Testis (tissue), 3 donors: Measurements from ENCODE around the gene AATF. TPM values are rescaled to one million over a fixed set of nuclear protein-coding genes. Genes with fewer than 3 reads are reported as not detected.

Source experiments
- DNase-seq: peaks from one replicate; pipeline ENCODE4 v3.0.0-alpha.2; 2019
- H3K27ac ChIP-seq, 2 donors: fragments of 200-600 bp; sonication (generic); one replicate each; pipeline ENCODE4 v1.5.1; 2019
- H3K27me3 ChIP-seq: fragments of 200-600 bp; sonication (generic); one replicate; pipeline ENCODE4 v1.5.1; 2019
- H3K36me3 ChIP-seq: fragments of 200-600 bp; sonication (generic); one replicate; pipeline ENCODE4 v1.5.1; 2017; ENCODE audit warnings: low read depth; ENCODE audit errors: missing control alignments
- H3K4me1 ChIP-seq: fragments of 200-600 bp; sonication (generic); one replicate; pipeline ENCODE4 v1.5.1; 2019
- H3K4me3 ChIP-seq, 2 donors: fragments of 200-600 bp; sonication (generic); one replicate each; pipeline ENCODE4 v1.5.1; 2017 to 2019
- H3K9me3 ChIP-seq: fragments of 200-600 bp; sonication (generic); one replicate; pipeline ENCODE4 v1.5.1; 2017
- CTCF ChIP-seq, 3 experiments: fragments of 450-650 bp in 2 of 3; fragments of 200-600 bp in 1 of 3; sonication (generic) in 1 of 3; IDR thresholded peaks; one replicate each; pipeline ENCODE4 v1.5.1; 2016 to 2019; ENCODE audit warnings: antibody characterized with exemption in 3 of 3, mild to moderate bottlenecking in 2 of 3, moderate library complexity in 1 of 3
- POLR2A ChIP-seq: fragments of 450-650 bp; IDR thresholded peaks from one replicate; pipeline ENCODE4 v1.6.1; 2017; ENCODE audit warnings: antibody characterized with exemption, mild to moderate bottlenecking, moderate library complexity
- WGBS, 2 donors: methylation state at CpG; one replicate each; pipeline ENCODE4 v1.1.5; 2018; 5-methylcytosine and 5-hydroxymethylcytosine counted together
- intact Hi-C: fragments of 100-400 bp; cut with DNase I; formaldehyde crosslinking; loops from one replicate; pipeline ENCODE4 v1.15.1; 2023; ENCODE audit warnings: low total_unique reads
- polyA plus RNA-seq: library from polyadenylated mRNA; stranded (reverse); fragments of 350-450 nt; fragmentation: Illumina TruSeq; extraction: RNeasy Lipid Tissue Mini Kit (QIAGEN cat#74804); gene quantifications from one replicate; pipeline ENCODE4 v1.2.3, GENCODE V29; 2014; ENCODE audit warnings: low read depth, low replicate concordance; ENCODE audit not compliant: insufficient read depth
- total RNA-seq, 2 donors: library from RNA; depleted of rRNA; stranded (reverse); fragments of >200 nt; gene quantifications; one replicate each; pipeline ENCODE4 v1.2.3, GENCODE V29; 2016

The AATF gene
- total and polyA plus RNA-seq, 3 donors from 2014 or later: 38.7 to 57.9 (median 39.5) TPM

- Histone ChIP-seq H3K9me3 (no peaks in the 10 kb centered on the region), H3K36me3 (no peaks in the 10 kb centered on the region), H3K4me3 (no peak overlapping the region), H3K27ac (no peak overlapping the region), H3K4me1 (peaks cover 4% of the 10 kb centered on the region), H3K27me3 (no peaks in the 10 kb centered on the region)
- WGBS, 2 donors: 45 to 68% methylated on average over 1 to 5 of the region's 5 CpGs
- no peak for DNase-seq
- no peak for TF ChIP-seq CTCF (IDR thresholded peaks at IDR 0.05)
- no peak for TF ChIP-seq POLR2A
- intact Hi-C loops: no loop called here
Measured at GRCh38 chr17:36923814-36924221, 24.9 kb upstream of the AATF start.

- Histone ChIP-seq H3K27ac (no peak overlapping the region), H3K27me3 (no peaks in the 10 kb centered on the region), H3K4me3 (no peak overlapping the region), H3K36me3 (no peaks in the 10 kb centered on the region), H3K9me3 (no peaks in the 10 kb centered on the region), H3K4me1 (peaks cover 4% of the 10 kb centered on the region)
- TF ChIP-seq POLR2A (no peak), CTCF (IDR thresholded peaks at IDR 0.05) (no peak)
- intact Hi-C loops: no loop called here
- 89 to 95% methylated on average over 3 of the region's 3 CpGs for WGBS, 2 donors
- no peak for DNase-seq
Measured at GRCh38 chr17:36926226-36926625, 22.5 kb upstream of the AATF start.

GRCh38 chr17:36926701-36927100 lies 22.1 kb upstream of the AATF start:
- Histone ChIP-seq H3K9me3 (no peaks in the 10 kb centered on the region), H3K4me1 (peaks cover 4% of the 10 kb centered on the region), H3K27me3 (no peaks in the 10 kb centered on the region), H3K36me3 (no peaks in the 10 kb centered on the region), H3K4me3 (no peak overlapping the region), H3K27ac (no peak overlapping the region)
- intact Hi-C loops: no loop called here
- TF ChIP-seq POLR2A: no peak
- TF ChIP-seq CTCF (IDR thresholded peaks at IDR 0.05): no peak
- DNase-seq: no peak
- 70 to 84% methylated on average over 2 of the region's 2 CpGs for WGBS, 2 donors

- H3K9me3 ChIP-seq: no peaks in the 10 kb centered on the region
Measured at GRCh38 chr17:36928471-36929345, 20.0 kb upstream of the AATF start.

More at GRCh38 chr17:36928471-36929345, 20.0 kb upstream of the AATF start:
- intact Hi-C loops: no loop called here
- 57 to 73% methylated on average over 13 of the region's 13 CpGs for WGBS, 2 donors
- TF ChIP-seq CTCF (IDR thresholded peaks at IDR 0.05) (no peak), POLR2A (no peak)
- peaks cover 8% of the 10 kb centered on the region for H3K4me1 ChIP-seq
- no peak for DNase-seq
- peaks cover under 1% of the 10 kb centered on the region for H3K27me3 ChIP-seq
- no peaks in the 10 kb centered on the region for H3K36me3 ChIP-seq
- no peak overlapping the region for H3K27ac ChIP-seq
- H3K4me3 ChIP-seq: peak overlapping the region in 1 of 2 donors; percentile 31
